ENCODE results near the gene SCAF1. TPM values are rescaled to one million over a fixed set of nuclear protein-coding genes. Genes with fewer than 3 reads are reported as not detected.
"Not testable (repeated sequence)": the region's sequence is repeated elsewhere in the genome, so short reads cannot be mapped to it uniquely, and the experiment has no call there.

The SCAF1 gene
- total RNA-seq, 1 experiment from 2014 or later: 6.2 TPM

GRCh38 chr19:49605605-49606004 is 36.4 kb upstream of the SCAF1 start:
- no peak for DNase-seq (ENCODE audit: low read depth, low spot score)
- in situ Hi-C loops (cut with HindIII; ENCODE audit: low pct_unique_long_range_greater_than_20kb, low sequenced_read_pairs): no loop called here

- DNase-seq (ENCODE audit: low read depth, low spot score): no peak
- in situ Hi-C loops (cut with HindIII; ENCODE audit: low pct_unique_long_range_greater_than_20kb, low sequenced_read_pairs): no loop called here
Observed at GRCh38 chr19:49609499-49610092, 32.4 kb upstream of the SCAF1 start.

GRCh38 chr19:49613374-49613773 is 28.6 kb upstream of the SCAF1 start:
- in situ Hi-C loops (cut with HindIII; ENCODE audit: low pct_unique_long_range_greater_than_20kb, low sequenced_read_pairs): no loop called here
- DNase-seq (ENCODE audit: low read depth, low spot score): peak; percentile 26

- no peak for DNase-seq (ENCODE audit: low read depth, low spot score)
- in situ Hi-C loops (cut with HindIII; ENCODE audit: low pct_unique_long_range_greater_than_20kb, low sequenced_read_pairs): no loop called here
Observed at GRCh38 chr19:49614096-49614833, 27.7 kb upstream of the SCAF1 start.

- no peak for DNase-seq (ENCODE audit: low read depth, low spot score)
- in situ Hi-C loops (cut with HindIII; ENCODE audit: low pct_unique_long_range_greater_than_20kb, low sequenced_read_pairs): no loop called here
Observed at GRCh38 chr19:49615861-49616260, 26.1 kb upstream of the SCAF1 start.

GRCh38 chr19:49616532-49616931 is 25.5 kb upstream of the SCAF1 start:
- DNase-seq (ENCODE audit: low read depth, low spot score): no peak
- in situ Hi-C loops (cut with HindIII; ENCODE audit: low pct_unique_long_range_greater_than_20kb, low sequenced_read_pairs): no loop called here

- no peak for DNase-seq (ENCODE audit: low read depth, low spot score)
- in situ Hi-C loops (cut with HindIII; ENCODE audit: low pct_unique_long_range_greater_than_20kb, low sequenced_read_pairs): no loop called here
Observed at GRCh38 chr19:49616945-49617344, 25.1 kb upstream of the SCAF1 start.

- in situ Hi-C loops (cut with HindIII; ENCODE audit: low pct_unique_long_range_greater_than_20kb, low sequenced_read_pairs); DNase-seq (ENCODE audit: low read depth, low spot score): not testable (repeated sequence)
Observed at GRCh38 chr19:49617860-49618259, 24.1 kb upstream of the SCAF1 start.

- no peak for DNase-seq (ENCODE audit: low read depth, low spot score)
- in situ Hi-C loops (cut with HindIII; ENCODE audit: low pct_unique_long_range_greater_than_20kb, low sequenced_read_pairs): no loop called here
Observed at GRCh38 chr19:49624967-49625910, 16.8 kb upstream of the SCAF1 start.

GRCh38 chr19:49626226-49626625 is 15.8 kb upstream of the SCAF1 start:
- in situ Hi-C loops (cut with HindIII; ENCODE audit: low pct_unique_long_range_greater_than_20kb, low sequenced_read_pairs): no loop called here
- no peak for DNase-seq (ENCODE audit: low read depth, low spot score)

GRCh38 chr19:49629659-49630058 is 12.3 kb upstream of the SCAF1 start:
- in situ Hi-C loops (cut with HindIII; ENCODE audit: low pct_unique_long_range_greater_than_20kb, low sequenced_read_pairs): no loop called here
- DNase-seq (ENCODE audit: low read depth, low spot score): no peak

GRCh38 chr19:49631014-49631588 is 10.9 kb upstream of the SCAF1 start:
- in situ Hi-C loops (cut with HindIII; ENCODE audit: low pct_unique_long_range_greater_than_20kb, low sequenced_read_pairs): no loop called here
- DNase-seq (ENCODE audit: low read depth, low spot score): no peak

GRCh38 chr19:49631610-49632192 is 10.3 kb upstream of the SCAF1 start:
- no peak for DNase-seq (ENCODE audit: low read depth, low spot score)
- in situ Hi-C loops (cut with HindIII; ENCODE audit: low pct_unique_long_range_greater_than_20kb, low sequenced_read_pairs): no loop called here

- no peak for DNase-seq (ENCODE audit: low read depth, low spot score)
- in situ Hi-C loops (cut with HindIII; ENCODE audit: low pct_unique_long_range_greater_than_20kb, low sequenced_read_pairs): no loop called here
Observed at GRCh38 chr19:49632576-49632975, 9.4 kb upstream of the SCAF1 start.

- in situ Hi-C loops (cut with HindIII; ENCODE audit: low pct_unique_long_range_greater_than_20kb, low sequenced_read_pairs); DNase-seq (ENCODE audit: low read depth, low spot score): not testable (repeated sequence)
Observed at GRCh38 chr19:49633273-49633672, 8.7 kb upstream of the SCAF1 start.

GRCh38 chr19:49635530-49636232 is 6.3 kb upstream of the SCAF1 start:
- DNase-seq (ENCODE audit: low read depth, low spot score): no peak
- in situ Hi-C loops (cut with HindIII; ENCODE audit: low pct_unique_long_range_greater_than_20kb, low sequenced_read_pairs): no loop called here

GRCh38 chr19:49636233-49636932 is 5.6 kb upstream of the SCAF1 start:
- no peak for DNase-seq (ENCODE audit: low read depth, low spot score)
- in situ Hi-C loops (cut with HindIII; ENCODE audit: low pct_unique_long_range_greater_than_20kb, low sequenced_read_pairs): no loop called here

Data from SK-MEL-5 (cell line).